Smooth muscle cell (in vitro differentiated cells): ENCODE measurements around the gene ZNF445. TPM values are rescaled to one million over a fixed set of nuclear protein-coding genes. Genes with fewer than 3 reads are reported as not detected.
"Not testable (repeated sequence)": the region's sequence is repeated elsewhere in the genome, so short reads cannot be mapped to it uniquely, and the experiment has no call there.

ENCODE experiments used
- DNase-seq: peaks from one replicate; lab custom pipeline; 2025; ENCODE audit not compliant: unreplicated experiment; lab: John Stamatoyannopoulos, UW
- H2AFZ ChIP-seq: fragments of 200-600 bp; sonication (generic); 2 replicates; pipeline ENCODE4 v1.6.0; 2016; ENCODE audit warnings: antibody characterized with exemption, low read depth, mild to moderate bottlenecking
- H3F3A ChIP-seq: fragments of 200-600 bp; sonication (generic); 2 replicates; pipeline ENCODE4 v1.6.0; 2017; ENCODE audit warnings: antibody characterized with exemption, low read depth
- H3K27ac ChIP-seq: fragments of 200-600 bp; sonication (generic); 2 replicates; pipeline ENCODE4 v1.5.1; 2016; ENCODE audit warnings: low read depth, mild to moderate bottlenecking
- H3K27me3 ChIP-seq: fragments of 200-600 bp; sonication (generic); 2 replicates; pipeline ENCODE4 v1.6.1; 2016; ENCODE audit warnings: low read depth, mild to moderate bottlenecking
- H3K36me3 ChIP-seq: fragments of 200-600 bp; sonication (generic); 2 replicates; pipeline ENCODE4 v1.5.1; 2016; ENCODE audit warnings: low read depth
- H3K4me1 ChIP-seq: fragments of 200-600 bp; sonication (generic); 2 replicates; pipeline ENCODE4 v1.5.1; 2016; ENCODE audit warnings: low read depth
- H3K4me2 ChIP-seq: fragments of 200-600 bp; sonication (generic); 2 replicates; pipeline ENCODE4 v1.6.0; 2016; ENCODE audit warnings: mild to moderate bottlenecking
- H3K4me3 ChIP-seq: fragments of 200-600 bp; sonication (generic); 2 replicates; pipeline ENCODE4 v1.5.1; 2016; ENCODE audit warnings: mild to moderate bottlenecking
- H3K79me2 ChIP-seq: fragments of 200-600 bp; sonication (generic); 2 replicates; pipeline ENCODE4 v1.6.0; 2016; ENCODE audit warnings: low read depth, mild to moderate bottlenecking
- H3K9ac ChIP-seq: fragments of 200-600 bp; sonication (generic); 2 replicates; pipeline ENCODE4 v1.6.0; 2016; ENCODE audit warnings: low read depth
- H3K9me3 ChIP-seq: fragments of 200-600 bp; sonication (generic); replicated peaks from 2 replicates; pipeline ENCODE4 v1.5.1; 2016; ENCODE audit warnings: low read depth
- H4K20me1 ChIP-seq: fragments of 200-600 bp; sonication (generic); 2 replicates; pipeline ENCODE4 v1.6.0; 2016; ENCODE audit warnings: low read depth
- CTCF ChIP-seq: fragments of 200-600 bp; sonication (generic); IDR thresholded peaks from 2 replicates; pipeline ENCODE4 v1.5.1; 2017; ENCODE audit warnings: borderline replicate concordance, mild to moderate bottlenecking, antibody characterized with exemption; ENCODE audit not compliant: insufficient read depth, poor library complexity, severe bottlenecking
- WGBS: methylation state at CpG from one replicate; pipeline ENCODE4 v1.1.7; 2016; ENCODE audit warnings: low lambda C conversion rate; 5-methylcytosine and 5-hydroxymethylcytosine counted together
- polyA plus RNA-seq: library from polyadenylated mRNA; unstranded; fragments of >200 nt; fragmentation: Nextera tagmentation; extraction: Ambion mirVana; gene quantifications from 2 replicates; pipeline ENCODE4 v1.2.1, GENCODE V29; 2016
- total RNA-seq: library from RNA; depleted of rRNA; stranded (reverse); fragments of >200 nt; gene quantifications from 2 replicates; pipeline ENCODE4 v1.2.3, GENCODE V29; 2014

ZNF445 gene
- total and polyA plus RNA-seq, 2 experiments from 2014 or later: 4.7 to 8.5 TPM

- WGBS: 87% methylated on average over 1 of the region's 1 CpG
- Histone ChIP-seq H4K20me1 (peaks cover 85% of the 10 kb centered on the region), H3K4me1 (peaks cover 7% of the 10 kb centered on the region), H3K4me2 (no peak overlapping the region), H2AFZ (no peak overlapping the region), H3K4me3 (no peak overlapping the region), H3K9me3 (no peaks in the 10 kb centered on the region), H3K36me3 (no peaks in the 10 kb centered on the region), H3F3A (peaks cover 11% of the 10 kb centered on the region), H3K9ac (no peak overlapping the region), H3K27me3 (no peaks in the 10 kb centered on the region), H3K27ac (no peak overlapping the region), H3K79me2 (peaks cover 86% of the 10 kb centered on the region)
- no peak for DNase-seq
- TF ChIP-seq CTCF: no peak
These were observed 7.0 kb downstream of the ZNF445 start for GRCh38 chr3:44470430-44470829.

- no peaks in the 10 kb centered on the region for H3K9me3 ChIP-seq
- H3K27me3 ChIP-seq: no peaks in the 10 kb centered on the region
- H3K4me1 ChIP-seq: peaks cover 7% of the 10 kb centered on the region
- no peaks in the 10 kb centered on the region for H3K36me3 ChIP-seq
- peaks cover 86% of the 10 kb centered on the region for H3K79me2 ChIP-seq
- H3F3A ChIP-seq: peaks cover 11% of the 10 kb centered on the region
- no peak overlapping the region for H3K27ac ChIP-seq
- H3K9ac ChIP-seq: no peak overlapping the region
- TF ChIP-seq CTCF: no peak
- no peak overlapping the region for H3K4me3 ChIP-seq
- WGBS: 74% methylated on average over 5 of the region's 5 CpGs
- DNase-seq: no peak
- H4K20me1 ChIP-seq: peaks cover 80% of the 10 kb centered on the region
- H2AFZ ChIP-seq: no peak overlapping the region
- no peak overlapping the region for H3K4me2 ChIP-seq
These were observed 7.6 kb downstream of the ZNF445 start for GRCh38 chr3:44469914-44470313.

- H4K20me1 ChIP-seq: peaks cover 72% of the 10 kb centered on the region
- H3F3A ChIP-seq: peaks cover 11% of the 10 kb centered on the region
- peak overlapping the region; percentile 89 for H3K27ac ChIP-seq
- peak overlapping the region; percentile 80 for H3K4me2 ChIP-seq
- peak overlapping the region; percentile 28 for H3K4me3 ChIP-seq
- peaks cover 7% of the 10 kb centered on the region for H3K4me1 ChIP-seq
- no peaks in the 10 kb centered on the region for H3K9me3 ChIP-seq
- peak overlapping the region; percentile 61 for H3K9ac ChIP-seq
- DNase-seq: no peak
- peaks cover under 1% of the 10 kb centered on the region for H3K36me3 ChIP-seq
- H3K27me3 ChIP-seq: no peaks in the 10 kb centered on the region
- WGBS: 30% methylated on average over 9 of the region's 10 CpGs
- TF ChIP-seq CTCF: no peak
- no peak overlapping the region for H2AFZ ChIP-seq
- H3K79me2 ChIP-seq: peaks cover 80% of the 10 kb centered on the region
These were observed 8.6 kb downstream of the ZNF445 start for GRCh38 chr3:44468572-44469520.

- H3K27ac ChIP-seq: peak overlapping the region; percentile 89
- not testable (repeated sequence) for H3K9me3 ChIP-seq, H2AFZ ChIP-seq, DNase-seq, H3K4me1 ChIP-seq, H3K4me3 ChIP-seq, H3K36me3 ChIP-seq, H3K27me3 ChIP-seq
- peaks cover 67% of the 10 kb centered on the region for H4K20me1 ChIP-seq
- H3K79me2 ChIP-seq: peaks cover 77% of the 10 kb centered on the region
- peaks cover 11% of the 10 kb centered on the region for H3F3A ChIP-seq
- peak overlapping the region; percentile 80 for H3K4me2 ChIP-seq
- 78% methylated on average over 2 of the region's 2 CpGs for WGBS
- H3K9ac ChIP-seq: peak overlapping the region; percentile 46
These were observed 9.4 kb downstream of the ZNF445 start for GRCh38 chr3:44468099-44468537.
